CD4-positive, alpha-beta T cell treated with Interferon alpha-2 for 1 hour (primary cell): Measurements from ENCODE around the gene SIRT6.
A peak's percentile ranks its signal among the peaks of the same experiment; 100 is the strongest.
"Not testable (repeated sequence)": the region's sequence is repeated elsewhere in the genome, so short reads cannot be mapped to it uniquely, and the experiment has no call there.

Experiments used
- DNase-seq, 2 donors: peaks; one replicate each; pipeline ENCODE4 v3.0.0-alpha.2; 2020 to 2022

The SIRT6 gene

DNA sequence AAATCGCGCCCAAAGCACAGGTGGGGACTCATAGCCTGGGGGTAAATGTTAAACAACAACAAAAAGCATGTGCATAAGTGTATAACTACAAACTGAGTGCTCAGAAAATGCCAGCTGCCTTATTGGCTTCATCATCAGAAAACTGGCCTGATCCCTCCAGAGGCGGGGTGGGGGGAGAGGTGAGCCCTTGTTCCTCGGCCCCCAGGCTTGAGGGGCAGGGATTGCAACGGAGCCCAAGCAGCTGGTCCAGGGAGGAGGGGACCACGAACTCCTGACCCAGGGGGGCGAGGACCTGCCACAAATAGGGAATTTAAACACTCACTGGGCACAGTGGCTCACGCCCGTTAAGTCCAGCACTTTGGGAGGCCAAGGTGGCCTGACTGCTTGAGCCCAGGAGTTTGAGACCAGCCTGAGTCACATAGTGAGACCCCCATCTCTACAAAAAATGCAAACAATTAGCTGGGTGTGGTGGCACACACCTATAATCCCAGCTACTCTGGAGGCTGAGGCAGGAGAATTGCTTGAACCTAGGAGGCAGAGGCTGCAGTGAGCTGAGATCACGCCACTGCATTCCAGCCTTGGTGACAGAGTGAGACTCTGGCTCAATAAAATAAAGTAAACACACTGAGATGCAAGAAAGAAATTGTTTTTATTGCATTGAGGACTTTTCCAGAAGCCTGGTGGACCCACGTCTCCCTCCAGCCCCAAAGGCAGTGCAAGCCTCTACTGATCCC is 8.7 kb downstream of the SIRT6 start:
- DNase-seq, result no peak

DNA sequence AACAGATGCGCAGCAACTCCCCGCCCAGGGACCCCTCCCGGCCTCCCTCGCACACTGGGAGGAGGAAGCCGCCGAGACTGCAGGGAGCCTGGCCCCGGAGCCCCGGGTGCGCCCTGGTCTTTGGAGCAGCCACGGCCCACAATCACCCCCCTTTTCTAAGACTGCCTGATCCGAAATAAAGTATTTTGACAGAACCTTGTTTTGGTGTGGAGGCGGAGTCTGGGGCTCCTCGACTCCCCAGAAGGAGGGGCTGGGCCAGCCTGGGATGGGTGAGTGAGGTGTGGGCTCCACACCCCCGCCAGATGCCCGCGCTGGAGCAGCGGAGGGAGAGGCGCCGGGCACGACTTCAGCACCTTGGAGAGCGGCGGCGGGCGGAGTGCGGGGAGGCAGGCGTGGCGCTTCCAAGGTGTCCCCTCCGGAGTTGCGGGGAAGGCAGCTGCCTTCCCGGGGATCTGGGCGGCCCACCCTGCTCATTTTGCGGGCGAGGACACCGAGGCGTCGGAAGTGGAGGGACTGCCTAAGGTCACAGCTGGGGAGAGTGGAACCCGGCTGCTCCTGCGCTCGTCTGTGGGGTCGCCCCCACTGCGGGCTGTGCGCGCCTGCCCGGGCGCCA is 9.4 kb downstream of the SIRT6 start:
- peak; percentile 33 to 67 for DNase-seq

DNA sequence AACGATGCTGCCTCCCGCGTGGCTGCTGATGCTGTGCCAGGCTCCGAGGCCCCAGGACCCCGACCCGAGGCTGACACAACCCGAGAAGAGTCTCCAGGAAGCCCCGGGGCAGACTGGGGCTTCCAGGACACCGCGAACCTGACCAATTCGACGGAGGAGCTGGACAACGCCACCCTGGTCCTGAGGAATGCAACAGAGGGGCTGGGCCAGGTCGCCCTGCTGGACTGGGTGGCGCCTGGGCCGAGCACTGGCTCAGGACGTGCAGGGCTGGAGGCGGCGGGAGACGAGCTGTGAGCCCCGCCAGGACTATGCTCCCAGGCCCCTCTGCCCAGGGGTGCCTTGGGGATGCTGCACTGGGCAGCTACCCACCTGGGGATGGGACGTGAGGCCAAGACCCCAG is 10.7 kb downstream of the SIRT6 start:
- no peak for DNase-seq

DNA sequence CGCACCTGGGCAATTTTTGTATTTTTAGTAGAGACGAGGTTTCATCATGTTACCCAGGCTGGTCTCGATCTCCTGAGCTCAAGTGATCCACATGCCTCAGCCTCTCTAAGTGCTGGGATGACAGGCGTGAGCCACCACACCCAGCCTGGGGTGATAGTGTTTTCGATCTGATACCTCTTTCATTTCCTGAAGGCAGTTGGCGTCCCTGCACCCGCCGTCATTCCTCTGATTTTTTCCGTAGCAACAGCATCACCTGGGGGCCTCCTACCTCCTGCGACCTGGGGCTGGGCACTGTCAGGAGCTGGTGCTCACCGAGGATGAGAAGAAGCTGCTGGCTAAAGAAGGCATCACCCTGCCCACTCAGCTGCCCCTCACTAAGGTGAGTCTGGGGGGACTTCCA is 18.1 kb downstream of the SIRT6 start:
- no peak for DNase-seq

DNA sequence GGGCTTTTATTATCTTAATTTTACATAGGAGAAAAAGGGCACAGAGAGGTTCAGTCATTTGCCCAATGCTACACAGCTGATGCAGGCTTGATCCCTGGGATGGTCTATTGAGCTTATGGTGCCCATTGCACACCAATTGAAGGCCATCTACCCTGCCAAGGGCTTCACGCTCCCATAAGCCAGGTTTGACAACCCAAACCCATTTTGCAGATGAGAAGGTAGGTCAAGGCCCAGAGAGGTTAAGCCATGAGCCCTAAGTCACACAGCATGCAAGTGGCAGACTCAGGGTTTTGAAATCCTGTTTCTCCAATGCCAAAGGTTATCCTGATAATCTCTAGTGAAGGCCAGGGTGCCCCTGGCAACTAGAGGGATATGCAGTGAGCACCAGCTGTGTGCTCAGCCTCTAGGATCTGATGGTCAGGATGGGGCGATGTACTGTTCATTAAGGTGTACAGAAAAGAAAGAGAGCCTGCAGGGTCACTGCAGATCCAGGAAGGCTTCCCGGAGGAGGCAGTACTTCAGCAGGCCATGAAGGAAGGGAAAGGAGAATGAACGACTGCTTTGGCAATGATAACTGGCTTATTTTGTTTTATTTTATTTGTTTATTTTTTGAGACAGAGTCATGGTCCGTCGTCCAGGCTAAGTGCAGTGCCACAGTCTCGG is 20.8 kb downstream of the SIRT6 start:
- no peak for DNase-seq

DNA sequence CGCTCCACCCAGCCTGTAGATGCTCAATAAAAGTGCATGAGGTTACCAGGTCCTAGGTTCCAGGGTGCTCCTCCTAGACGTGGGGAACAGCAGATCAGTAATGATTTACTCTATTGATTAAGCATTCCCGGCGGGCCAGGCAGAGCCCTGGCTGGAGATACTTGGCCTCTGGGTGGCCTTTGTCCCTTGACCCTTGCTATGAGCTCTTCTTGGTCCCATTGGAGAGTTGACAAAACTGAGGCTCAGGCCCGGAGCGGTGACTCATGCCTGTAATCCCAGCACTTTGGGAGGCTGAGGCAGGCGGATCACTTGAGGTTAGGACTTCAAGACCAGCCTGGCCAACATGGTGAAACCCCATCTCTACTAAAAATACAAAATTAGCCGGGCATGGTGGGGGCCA is 24.4 kb downstream of the SIRT6 start:
- not testable (repeated sequence) for DNase-seq

DNA sequence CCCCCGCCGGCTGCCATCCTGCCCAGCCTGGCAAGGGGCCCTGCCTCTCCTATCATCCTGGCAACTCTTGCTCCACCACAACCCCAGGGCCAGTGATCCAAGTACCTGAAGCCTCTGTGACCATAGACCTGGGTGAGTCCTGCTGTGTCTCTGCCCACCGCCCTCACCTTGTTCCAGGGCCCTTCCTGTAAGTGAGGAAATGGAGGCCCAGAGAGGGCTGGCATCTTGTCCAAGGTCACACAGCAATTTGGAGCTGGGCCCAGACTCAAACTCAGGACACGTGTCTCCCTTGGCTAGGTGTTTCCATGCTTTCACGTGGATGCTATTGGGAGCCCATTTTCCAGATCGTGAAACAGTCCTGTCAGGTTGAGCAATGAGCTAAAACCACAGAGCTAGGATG is 25.2 kb downstream of the SIRT6 start:
- DNase-seq, result no peak

DNA sequence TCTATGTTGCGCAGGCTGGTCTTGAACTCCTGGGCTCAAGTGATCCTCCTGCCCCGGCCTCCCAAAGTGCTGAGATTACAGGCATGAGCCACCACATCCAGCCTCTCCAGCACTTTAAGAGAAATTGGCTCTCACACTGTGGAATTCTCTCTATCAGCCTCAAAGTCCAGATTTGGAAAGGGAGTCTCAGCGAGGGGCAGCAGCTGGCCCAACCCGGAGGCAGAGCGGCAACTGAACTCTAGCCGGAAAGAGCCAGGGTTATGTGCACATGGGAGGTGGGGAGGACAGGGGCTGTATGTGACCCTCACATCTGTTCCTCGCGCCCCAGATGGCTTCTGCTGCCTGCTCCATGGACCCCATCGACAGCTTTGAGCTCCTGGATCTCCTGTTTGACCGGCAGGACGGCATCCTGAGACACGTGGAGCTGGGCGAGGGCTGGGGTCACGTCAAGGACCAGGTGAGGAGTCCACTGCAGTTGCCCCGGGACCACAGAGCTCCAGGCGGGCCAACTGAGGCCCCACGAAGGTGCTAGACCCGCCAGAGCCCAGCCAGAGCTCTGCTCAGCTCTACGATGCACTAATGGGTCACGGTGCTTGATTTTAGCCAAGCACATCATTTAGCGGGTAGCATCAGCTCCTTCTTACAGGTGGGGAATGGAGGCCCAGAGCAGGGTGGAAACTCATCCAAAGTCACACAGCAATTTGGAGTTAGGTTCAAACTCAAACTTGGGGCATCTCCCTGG is 27.6 kb downstream of the SIRT6 start:
- DNase-seq, result no peak

DNA sequence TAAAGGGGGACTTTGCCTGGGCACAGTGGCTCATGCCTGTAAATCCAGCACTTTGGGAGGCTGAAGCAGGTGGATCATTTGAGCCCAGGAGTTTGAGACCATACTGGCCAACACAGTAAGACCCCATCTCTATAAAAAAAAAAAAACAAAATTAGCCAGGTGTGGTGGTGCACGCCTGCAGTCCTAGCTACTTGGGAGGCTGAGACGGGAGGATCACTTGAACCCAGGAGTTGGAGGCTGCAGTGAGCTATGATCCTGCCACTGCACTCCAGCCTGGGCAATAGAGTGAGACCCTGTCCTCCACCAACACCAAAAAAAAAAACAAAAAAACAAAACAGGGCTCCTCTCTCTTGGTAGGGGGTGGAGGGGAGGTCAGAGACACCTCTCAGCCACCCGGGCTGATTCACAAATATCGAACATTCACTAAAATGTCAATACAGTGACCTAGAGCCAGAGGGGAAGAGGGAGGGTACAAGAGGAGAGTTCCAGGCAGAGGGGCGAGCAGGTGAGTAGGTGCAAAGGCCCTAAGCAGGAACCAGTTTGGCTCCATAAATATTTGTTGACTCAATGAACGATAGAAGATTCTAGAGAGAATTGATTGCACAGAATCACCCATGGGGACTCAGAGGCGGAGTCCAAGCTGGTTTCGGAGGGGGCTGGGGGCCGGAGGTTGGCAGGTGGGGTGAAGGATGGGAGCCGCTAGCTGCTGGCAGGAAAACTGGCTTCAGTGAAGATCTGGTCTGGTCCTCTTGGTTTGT is 29.9 kb downstream of the SIRT6 start:
- no peak for DNase-seq

DNA sequence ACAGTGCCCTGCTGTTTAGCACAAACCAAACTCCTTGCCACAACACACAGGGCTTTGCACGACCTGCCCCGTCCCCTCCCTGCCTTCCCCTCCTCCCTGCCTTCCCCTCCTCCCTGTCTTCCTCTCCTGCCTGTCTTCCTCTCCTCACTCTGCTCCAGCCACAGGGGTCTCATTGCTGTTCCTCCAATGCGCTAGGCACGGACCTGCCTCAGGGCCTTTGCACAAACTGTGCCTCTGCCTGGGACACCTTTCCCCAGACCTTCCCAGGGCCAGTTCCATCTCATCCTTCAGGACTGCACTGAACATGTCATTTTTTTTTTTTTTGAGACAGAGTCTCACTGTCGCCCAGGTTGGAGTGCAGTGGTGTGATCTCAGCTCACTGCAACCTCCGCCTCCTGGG is 30.7 kb downstream of the SIRT6 start:
- no peak for DNase-seq

DNA sequence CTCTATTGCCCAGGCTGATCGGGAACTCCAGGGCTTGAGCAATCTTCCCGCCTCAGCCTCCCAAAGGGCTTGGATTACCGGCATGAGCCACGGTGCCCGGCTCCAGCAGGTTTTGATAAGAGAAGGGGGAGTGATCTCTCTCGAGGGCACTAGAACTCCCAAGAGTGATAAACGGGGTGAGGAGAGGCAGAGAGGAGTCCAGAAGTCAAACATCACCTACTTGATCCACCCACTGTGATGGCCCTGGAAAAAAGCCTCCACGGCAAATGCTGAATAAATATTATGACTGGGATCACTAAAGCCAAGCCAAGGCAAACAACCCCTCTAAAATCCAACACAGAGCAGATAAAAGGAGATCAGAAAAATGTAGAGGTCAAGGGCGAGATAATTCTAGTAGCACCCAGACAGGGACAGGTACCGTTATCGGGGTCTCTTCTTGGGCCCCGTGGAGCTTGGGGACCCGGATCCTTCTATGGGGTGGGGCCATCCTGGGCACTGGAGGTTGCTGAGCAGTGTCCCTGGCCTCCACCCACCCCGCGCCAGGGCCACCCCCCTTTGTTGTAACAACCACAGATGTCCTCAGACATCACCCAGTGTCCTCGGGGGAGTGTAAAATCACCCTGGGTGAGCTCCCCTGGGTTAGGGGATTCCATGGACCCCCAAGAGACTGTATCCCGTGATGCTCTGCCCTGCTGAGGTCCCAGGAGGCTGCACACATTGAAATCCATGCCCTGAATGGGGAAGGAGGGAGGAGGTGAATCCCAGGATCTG is 32.7 kb downstream of the SIRT6 start:
- no peak for DNase-seq

DNA sequence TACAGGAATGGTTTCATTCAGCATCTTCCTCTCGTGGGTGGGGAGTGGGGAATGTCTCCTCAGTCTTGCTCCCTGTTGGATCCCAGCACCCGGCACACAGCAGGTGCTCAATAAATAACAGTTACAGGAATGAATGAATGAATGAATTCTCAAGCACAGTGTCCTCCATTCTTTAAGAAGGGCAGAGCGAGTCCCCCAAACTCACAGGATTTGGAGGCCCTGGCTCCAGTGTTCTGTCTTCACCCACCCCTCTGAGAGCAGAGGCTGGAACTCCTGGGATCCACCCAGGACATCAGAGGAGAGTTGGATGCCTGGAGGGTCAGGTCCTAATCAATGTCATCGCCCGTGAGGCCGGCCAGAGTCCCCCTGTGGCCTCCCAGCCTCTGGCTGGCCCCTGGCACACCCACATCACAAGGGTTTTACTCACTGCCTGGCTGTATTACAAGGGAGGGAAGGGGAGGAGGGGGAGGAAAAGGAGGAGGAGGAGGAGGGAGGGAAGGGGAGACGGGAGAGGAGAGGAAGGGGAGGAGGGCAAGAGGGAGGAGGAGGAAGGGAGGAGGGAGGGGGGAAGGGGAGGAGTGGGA is 37.6 kb downstream of the SIRT6 start:
- DNase-seq, result no peak

DNA sequence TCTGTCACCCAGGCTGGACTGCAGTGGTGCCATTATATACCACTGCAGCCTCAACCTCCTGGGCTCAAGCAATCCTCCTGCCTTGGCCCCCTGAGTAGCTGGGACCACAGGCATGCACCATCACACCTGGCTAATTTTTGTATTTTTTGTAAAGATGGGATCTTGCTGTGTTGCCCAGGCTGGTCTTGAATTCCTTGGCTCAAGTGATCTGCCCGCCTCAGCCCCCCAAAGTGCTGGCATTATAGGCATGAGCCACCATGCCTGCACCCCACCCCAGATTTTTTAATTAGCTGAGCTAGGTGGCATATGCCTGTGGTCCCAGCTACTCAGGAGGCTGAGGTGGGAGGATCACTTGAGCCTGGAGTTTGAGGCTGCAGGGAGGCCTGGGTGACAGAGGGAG is 39.4 kb downstream of the SIRT6 start:
- DNase-seq, result not testable (repeated sequence)

DNA sequence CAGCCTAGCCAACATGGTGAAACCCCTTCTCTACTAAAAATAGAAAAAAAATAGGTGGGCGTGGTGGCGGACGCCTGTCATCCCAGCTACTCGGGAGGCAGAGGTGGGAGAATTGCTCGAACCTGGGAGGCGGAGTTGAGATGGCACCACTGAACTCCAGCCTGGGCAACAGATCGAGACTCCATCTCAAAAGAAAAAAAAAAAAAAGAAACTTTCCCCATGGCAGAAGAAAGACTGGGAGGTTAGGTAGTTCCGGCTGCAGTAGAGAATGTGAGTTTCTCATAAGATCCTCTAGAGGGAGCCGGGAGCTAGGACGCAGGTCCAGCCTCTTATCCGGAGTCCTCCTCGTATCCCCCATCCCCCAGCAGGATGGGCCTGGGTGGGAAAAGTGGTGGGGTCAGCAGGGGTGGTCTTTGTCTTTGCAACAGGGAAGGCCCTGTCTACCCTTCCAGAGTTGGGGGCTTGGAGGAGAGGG is 42.1 kb downstream of the SIRT6 start:
- peak; percentile 26 to 49 for DNase-seq

DNA sequence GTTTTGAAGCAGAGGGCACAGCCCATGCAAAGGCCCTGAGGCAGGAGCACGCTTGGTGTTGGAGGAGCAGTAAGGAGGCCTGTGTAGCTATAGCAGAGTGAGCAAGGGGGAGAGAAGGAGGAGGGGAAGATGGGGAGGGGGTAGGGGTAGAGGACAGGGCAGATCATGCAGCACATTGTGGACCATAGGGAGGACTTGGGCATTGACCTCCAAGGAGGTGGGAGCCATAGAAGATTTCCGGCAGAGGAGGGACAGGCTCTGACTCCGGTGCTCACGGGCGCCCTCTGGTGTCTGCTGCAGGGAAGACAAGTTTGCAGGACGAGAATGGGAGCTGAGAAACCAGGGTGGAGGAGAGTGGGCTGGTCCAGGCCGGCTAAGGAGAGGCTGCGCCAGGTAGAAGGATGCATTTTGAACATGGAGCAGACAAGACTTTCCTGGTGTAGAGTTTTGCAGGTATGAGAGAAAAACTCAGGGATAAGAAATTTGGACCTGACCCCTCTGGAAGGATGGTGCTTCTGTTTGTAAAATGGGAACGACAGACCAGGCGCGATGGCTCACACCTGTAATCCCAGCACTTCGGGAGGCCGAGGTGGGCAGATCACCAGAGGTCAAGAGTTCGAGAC is 42.6 kb downstream of the SIRT6 start:
- peak; percentile 78 to 86 for DNase-seq

DNA sequence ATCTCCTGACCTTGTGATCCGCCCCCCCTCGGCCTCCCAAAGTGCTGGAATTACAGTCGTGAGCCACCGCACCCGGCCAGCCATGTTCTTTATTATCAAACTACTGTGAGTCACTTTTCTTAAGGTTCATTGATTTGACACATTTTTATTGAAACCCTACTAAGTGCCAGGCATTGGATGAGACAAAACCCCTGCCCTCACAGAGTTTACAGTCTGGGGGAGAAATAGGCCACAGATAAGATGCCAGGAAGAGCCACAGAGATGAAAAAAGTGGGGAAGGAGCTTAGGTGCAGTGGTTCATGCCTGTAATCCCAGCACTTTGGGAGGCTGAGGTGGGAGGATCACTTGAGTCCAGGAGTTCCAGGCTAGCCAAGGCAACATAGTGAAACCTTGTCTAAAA is 43.9 kb downstream of the SIRT6 start:
- no peak for DNase-seq

DNA sequence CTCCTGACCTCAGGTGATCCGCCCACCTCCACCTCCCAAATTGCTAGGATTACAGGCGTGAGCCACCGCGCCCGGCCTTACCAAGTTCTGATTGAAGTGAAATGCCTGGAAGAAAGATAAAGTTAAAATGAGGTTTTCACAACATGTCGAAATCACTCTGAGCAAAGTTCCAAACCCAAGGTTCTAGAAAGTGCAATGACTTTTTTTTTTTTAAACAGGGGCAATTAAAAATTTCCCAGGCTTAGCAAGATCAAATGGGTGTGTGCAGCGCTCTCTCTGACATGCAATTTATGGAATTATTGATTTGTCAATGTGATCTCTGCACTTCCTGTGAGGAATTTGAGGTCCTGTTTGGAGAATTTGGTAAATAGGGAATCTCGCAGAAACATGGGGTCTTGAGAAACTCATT is 45.7 kb downstream of the SIRT6 start:
- DNase-seq, result no peak

DNA sequence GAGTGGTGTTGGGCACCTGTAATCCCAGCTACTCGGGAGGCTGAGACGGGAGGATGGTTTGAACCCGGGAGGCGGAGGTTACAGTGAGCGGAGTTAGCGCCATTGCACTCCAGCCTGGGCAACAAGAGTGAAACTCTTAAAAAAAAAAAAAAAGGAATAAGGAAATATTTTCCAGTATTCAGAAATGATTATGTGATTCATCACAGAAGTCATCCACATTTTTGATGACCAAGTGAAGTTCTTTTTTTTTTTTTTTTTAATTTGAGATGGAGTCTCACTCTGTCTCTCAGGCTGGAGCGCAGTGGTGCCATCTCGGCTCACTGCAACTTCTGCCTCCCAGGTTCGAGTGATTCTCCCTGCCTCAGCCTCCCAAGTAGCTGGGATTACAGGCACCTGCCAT is 47.0 kb downstream of the SIRT6 start:
- DNase-seq, result not testable (repeated sequence)

DNA sequence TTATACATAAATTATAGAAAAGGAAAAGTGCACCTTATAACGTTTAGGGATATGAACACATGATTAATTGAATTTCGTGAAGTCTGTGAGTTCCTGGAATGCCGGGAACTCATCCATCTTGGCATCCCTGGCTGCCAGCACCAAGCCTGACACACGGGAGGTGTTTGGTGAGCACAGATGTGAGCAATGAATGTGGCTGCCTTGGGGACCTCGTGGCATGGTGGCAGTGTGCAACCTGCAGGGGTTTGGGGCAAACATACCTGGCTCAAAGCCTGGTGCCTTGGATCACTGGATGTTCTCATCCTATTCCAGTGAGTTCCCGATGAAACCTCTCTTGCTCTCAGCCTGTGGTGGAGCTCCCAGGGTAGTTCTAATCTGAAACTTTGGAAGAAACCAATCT is 48.0 kb downstream of the SIRT6 start:
- DNase-seq, result no peak

DNA sequence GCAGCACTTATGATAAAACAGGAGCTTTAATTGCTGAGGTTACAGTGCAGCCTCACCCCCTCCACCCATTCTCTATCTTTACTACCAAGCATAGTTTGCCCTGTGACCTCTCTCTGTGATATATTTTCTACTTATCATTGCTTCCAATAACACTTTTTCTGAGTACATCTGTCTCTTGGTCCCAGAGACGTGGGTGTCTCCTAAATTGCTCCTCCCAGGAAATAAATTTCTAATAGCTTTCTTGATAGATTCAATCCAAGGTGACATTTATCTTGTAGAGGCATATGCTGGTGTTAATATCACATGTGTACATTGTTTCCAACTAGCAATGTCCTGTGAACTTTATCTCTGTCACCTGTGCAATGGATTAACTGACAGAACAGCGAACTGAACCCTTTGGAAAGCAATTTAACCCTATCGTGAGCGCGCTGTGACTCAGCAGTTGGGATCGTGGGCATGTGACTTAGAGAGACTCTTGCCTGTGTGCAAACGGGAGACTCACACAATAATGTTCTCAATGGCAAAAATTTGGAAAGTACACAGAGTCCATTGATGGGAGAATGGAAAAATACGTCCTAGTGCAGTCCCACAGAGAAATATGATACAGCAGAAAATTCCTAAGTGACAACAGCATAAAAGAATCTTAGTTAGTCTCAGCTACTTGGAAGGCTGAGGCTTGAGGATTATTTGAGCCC is 51.5 kb downstream of the SIRT6 start:
- no peak for DNase-seq
